PFSK-1 (cell line): ENCODE measurements around the gene POP4.

Experiments
- FOXP2 ChIP-seq: optimal IDR thresholded peaks from 2 replicates; pipeline ENCODE3; 2011; ENCODE audit warnings: borderline replicate concordance, control low read depth, inconsistent platforms; ENCODE audit not compliant: insufficient read depth; ENCODE audit errors: extremely low read length, extremely low read depth
- POLR2AphosphoS5 ChIP-seq: IDR thresholded peaks from 2 replicates; pipeline ENCODE4 v1.6.1; 2012; ENCODE audit warnings: low read depth, mild to moderate bottlenecking, control low read depth, low read length, moderate library complexity
- SIN3A ChIP-seq: IDR thresholded peaks from 2 replicates; pipeline ENCODE4 v1.6.1; 2012; ENCODE audit warnings: mild to moderate bottlenecking, low read length, moderate library complexity, borderline replicate concordance; ENCODE audit not compliant: insufficient read depth
- TAF1 ChIP-seq: IDR thresholded peaks from 2 replicates; pipeline ENCODE4 v1.6.1; 2012; ENCODE audit warnings: low read length, control low read depth, borderline replicate concordance; ENCODE audit not compliant: insufficient read depth
- TF ChIP-seq, protein P1 (sequence below), 2 experiments: IDR thresholded peaks; 2 replicates each; pipeline versions ENCODE4 v1.6.1 to v1.8.0; 2011 to 2012; ENCODE audit warnings: low read depth in 2 of 2, low read length in 2 of 2, control low read depth in 1 of 2, inconsistent platforms in 1 of 2, mild to moderate bottlenecking in 1 of 2, moderate library complexity in 1 of 2; ENCODE audit not compliant: insufficient read depth in 1 of 2

POP4 gene

DNA sequence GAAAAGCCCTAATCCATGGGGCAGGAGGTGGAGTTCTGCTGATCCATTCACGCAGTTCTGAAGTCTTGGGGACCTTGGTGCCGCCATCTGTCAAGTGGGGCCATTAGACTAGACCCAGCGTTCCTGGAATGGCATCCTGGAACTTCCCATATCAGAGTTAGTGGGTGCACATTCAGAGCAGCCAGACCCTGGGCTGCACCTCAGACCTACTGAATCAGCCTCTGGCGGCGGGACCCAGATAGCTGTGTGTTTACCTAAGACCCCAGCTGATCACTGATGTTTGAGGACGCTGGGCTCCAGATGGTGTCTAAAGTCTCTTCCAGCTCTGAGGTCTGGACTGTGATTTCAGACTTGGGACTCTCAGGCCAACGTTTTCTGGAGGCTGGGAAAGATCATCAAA, 12.8 kb downstream of the POP4 start:
- TF ChIP-seq, protein P1, sequence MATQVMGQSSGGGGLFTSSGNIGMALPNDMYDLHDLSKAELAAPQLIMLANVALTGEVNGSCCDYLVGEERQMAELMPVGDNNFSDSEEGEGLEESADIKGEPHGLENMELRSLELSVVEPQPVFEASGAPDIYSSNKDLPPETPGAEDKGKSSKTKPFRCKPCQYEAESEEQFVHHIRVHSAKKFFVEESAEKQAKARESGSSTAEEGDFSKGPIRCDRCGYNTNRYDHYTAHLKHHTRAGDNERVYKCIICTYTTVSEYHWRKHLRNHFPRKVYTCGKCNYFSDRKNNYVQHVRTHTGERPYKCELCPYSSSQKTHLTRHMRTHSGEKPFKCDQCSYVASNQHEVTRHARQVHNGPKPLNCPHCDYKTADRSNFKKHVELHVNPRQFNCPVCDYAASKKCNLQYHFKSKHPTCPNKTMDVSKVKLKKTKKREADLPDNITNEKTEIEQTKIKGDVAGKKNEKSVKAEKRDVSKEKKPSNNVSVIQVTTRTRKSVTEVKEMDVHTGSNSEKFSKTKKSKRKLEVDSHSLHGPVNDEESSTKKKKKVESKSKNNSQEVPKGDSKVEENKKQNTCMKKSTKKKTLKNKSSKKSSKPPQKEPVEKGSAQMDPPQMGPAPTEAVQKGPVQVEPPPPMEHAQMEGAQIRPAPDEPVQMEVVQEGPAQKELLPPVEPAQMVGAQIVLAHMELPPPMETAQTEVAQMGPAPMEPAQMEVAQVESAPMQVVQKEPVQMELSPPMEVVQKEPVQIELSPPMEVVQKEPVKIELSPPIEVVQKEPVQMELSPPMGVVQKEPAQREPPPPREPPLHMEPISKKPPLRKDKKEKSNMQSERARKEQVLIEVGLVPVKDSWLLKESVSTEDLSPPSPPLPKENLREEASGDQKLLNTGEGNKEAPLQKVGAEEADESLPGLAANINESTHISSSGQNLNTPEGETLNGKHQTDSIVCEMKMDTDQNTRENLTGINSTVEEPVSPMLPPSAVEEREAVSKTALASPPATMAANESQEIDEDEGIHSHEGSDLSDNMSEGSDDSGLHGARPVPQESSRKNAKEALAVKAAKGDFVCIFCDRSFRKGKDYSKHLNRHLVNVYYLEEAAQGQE (IDR thresholded peaks at IDR 0.05; ENCODE audit: insufficient read depth in 1 of 2, low read depth in 2 of 2, low read length in 2 of 2) = no peak
- no peak for TF ChIP-seq FOXP2
- TF ChIP-seq POLR2AphosphoS5 = no peak
- TF ChIP-seq SIN3A = no peak
- no peak for TF ChIP-seq TAF1

DNA sequence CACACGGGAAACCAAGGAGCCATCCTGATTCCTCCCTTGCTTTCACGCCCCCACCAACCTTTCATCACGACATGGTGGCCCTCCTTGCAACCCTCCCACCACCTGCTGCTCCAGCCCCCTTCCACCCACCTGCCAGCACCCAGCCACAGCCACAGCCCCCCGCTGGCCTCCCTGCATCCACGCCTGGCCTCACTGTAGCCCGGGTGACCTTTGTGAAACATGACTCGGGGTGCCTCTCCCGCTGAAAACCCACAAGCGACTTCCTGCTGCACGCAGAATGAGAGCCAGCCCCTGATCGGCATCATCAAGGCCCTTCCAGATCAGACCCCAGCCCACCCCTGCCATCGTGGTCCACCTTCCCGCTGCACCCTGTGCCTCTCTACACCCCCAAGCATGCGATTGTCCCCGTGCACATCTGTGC, 14.9 kb downstream of the POP4 start:
- no peak for TF ChIP-seq SIN3A
- TF ChIP-seq, protein P1 (IDR thresholded peaks at IDR 0.05; ENCODE audit: insufficient read depth in 1 of 2, low read depth in 2 of 2, low read length in 2 of 2) = no peak

DNA sequence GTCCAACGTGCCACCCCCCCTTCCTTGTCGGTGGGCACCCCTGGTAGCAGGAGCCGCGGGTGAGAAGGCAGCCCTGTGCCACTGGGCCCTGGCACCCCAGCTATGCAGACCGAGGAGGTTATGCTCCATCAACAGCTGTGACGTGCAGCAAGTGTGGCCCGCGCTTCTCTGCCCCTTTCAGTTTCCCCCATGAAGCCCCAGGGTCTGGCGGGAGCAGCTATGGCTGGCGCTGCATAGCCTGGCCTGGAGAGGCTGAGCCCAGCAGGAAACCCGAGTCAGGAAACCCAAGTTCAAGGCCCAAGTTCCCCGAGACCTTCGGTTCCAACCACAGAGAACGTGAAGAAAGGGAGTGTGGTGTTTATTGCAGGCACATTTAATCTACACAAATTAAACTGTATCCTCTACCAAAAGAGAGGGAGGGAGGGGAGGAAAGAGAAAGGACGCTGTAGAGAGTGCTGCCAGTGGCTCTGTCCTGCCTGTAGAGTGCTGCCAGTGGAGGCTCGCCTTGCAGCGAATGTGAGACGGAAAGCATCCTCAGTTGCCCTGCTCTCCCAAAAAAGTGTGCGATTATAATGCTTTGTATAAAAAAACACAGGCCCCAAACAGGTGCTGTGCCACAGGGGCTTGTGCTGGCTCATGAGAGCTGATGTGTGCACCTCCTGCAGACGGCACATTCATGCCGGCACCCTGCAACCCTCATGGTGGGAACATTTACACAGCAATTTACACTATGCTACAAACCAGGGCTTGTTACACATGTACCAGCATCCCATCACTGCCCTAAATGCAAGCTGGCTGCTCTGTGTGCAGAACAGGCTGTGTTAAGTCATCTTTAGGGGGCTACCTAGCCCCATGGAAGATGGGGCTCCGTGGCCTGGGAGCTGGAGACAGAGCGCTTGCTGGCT, 16.3 kb downstream of the POP4 start:
- TF ChIP-seq SIN3A (no peak), TAF1 (no peak), FOXP2 (no peak), POLR2AphosphoS5 (no peak)
- TF ChIP-seq, protein P1 (IDR thresholded peaks at IDR 0.05; ENCODE audit: insufficient read depth in 1 of 2, low read depth in 2 of 2, low read length in 2 of 2) = no peak

DNA sequence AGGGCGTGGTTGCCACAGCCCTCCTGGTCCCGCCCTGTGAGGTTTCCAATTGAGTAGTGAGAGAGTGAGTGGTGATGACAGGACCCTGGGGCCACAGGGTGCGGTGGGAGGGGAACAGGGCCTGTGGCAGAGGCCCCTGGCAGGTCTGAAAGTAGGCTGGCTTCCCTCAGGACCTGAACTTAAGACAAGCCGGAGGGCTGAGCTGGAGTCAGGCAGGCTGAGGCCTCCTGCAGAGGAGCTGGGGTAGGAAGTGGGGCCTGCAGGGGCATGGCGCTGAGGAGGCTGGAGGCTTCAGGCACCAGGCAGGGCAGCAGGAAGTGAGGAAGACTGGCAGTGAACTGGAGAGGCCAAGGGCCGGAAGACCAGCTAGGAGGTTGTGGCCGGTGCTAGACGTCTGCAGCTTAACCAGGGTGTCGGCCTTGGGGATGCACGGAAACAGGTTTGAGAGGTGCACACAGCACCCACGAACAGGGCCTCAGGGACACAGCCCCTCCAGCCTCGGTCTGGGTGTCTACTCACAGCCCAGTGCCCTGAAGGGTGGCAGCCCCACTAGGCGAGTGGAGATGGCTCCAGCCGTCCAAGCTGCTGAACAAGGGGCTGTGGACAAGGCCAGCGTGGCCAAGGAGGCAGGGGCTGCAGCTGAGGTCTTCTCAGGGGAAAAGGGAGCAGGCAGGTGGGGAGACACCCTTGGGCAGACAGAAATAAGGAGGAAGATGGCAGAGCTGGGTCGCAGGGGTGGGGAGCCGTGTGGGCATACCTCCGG, 17.8 kb downstream of the POP4 start:
- TF ChIP-seq SIN3A = no peak
- no peak for TF ChIP-seq POLR2AphosphoS5
- TF ChIP-seq, protein P1 (IDR thresholded peaks at IDR 0.05; ENCODE audit: insufficient read depth in 1 of 2, low read depth in 2 of 2, low read length in 2 of 2) = no peak
- TF ChIP-seq FOXP2 = no peak
- no peak for TF ChIP-seq TAF1
